Mesothelial cell of epicardium (in vitro differentiated cells): Measurements from ENCODE around the gene PIM3. TPM values are rescaled to one million over a fixed set of nuclear protein-coding genes. Genes with fewer than 3 reads are reported as not detected.

ENCODE experiments used
- DNase-seq, 2 experiments: peaks; one replicate each; pipeline ENCODE4 v3.0.0; 2021; ENCODE audit warnings: low spot score in 2 of 2; ENCODE audit not compliant: unreplicated experiment in 2 of 2
- H3K27ac Mint-ChIP-seq: 2 replicates; pipeline ENCODE4 v1.8.0; 2021; ENCODE audit warnings: mixed read lengths
- H3K27me3 Mint-ChIP-seq: 2 replicates; pipeline ENCODE4 v1.8.0; 2021; ENCODE audit warnings: low read depth, mixed read lengths
- H3K36me3 Mint-ChIP-seq: 2 replicates; pipeline ENCODE4 v1.8.0; 2021; ENCODE audit warnings: mixed read lengths
- H3K4me1 Mint-ChIP-seq: 2 replicates; pipeline ENCODE4 v1.8.0; 2021; ENCODE audit warnings: mixed read lengths
- H3K4me3 Mint-ChIP-seq: 2 replicates; pipeline ENCODE4 v1.8.0; 2021; ENCODE audit warnings: mild to moderate bottlenecking, moderate library complexity, mixed read lengths
- H3K9me3 Mint-ChIP-seq: 2 replicates; pipeline ENCODE4 v1.8.0; 2021; ENCODE audit warnings: mixed read lengths
- CTCF ChIP-seq: fragments of 200-600 bp; sonication (generic); IDR thresholded peaks from one replicate; pipeline ENCODE4 v1.5.0; 2021; ENCODE audit warnings: antibody characterized with exemption; ENCODE audit not compliant: unreplicated experiment
- total RNA-seq: library from RNA; stranded (reverse); gene quantifications from 3 replicates; pipeline ENCODE4 v1.2.1, GENCODE V29; 2021

Gene PIM3
- total RNA-seq, 1 donor from 2014 or later: 59.8 TPM

- Mint-ChIP-seq H3K36me3 (peaks cover 3% of the 10 kb centered on the region), H3K4me3 (peak overlapping the region; percentile 65), H3K27ac (peak overlapping the region; percentile 88), H3K27me3 (no peaks in the 10 kb centered on the region), H3K4me1 (peaks cover 18% of the 10 kb centered on the region), H3K9me3 (no peaks in the 10 kb centered on the region)
- no peak for TF ChIP-seq CTCF
- DNase-seq: peak in 1 of 2 experiments; percentile 40
Observed at GRCh38 chr22:49962751-49963646, 2.4 kb downstream of the PIM3 start.

DNA sequence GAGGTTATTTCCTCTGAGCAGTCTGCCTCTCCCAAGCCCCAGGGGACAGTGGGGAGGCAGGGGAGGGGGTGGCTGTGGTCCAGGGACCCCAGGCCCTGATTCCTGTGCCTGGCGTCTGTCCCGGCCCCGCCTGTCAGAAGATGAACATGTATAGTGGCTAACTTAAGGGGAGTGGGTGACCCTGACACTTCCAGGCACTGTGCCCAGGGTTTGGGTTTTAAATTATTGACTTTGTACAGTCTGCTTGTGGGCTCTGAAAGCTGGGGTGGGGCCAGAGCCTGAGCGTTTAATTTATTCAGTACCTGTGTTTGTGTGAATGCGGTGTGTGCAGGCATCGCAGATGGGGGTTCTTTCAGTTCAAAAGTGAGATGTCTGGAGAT lies 3.1 kb downstream of the PIM3 start:
- no peak for TF ChIP-seq CTCF
- H3K4me3 Mint-ChIP-seq: peak overlapping the region; percentile 65
- H3K9me3 Mint-ChIP-seq: no peaks in the 10 kb centered on the region
- DNase-seq: peak in 1 of 2 experiments; percentile 25
- H3K27ac Mint-ChIP-seq: peak overlapping the region; percentile 67
- H3K36me3 Mint-ChIP-seq: peaks cover 3% of the 10 kb centered on the region
- no peaks in the 10 kb centered on the region for H3K27me3 Mint-ChIP-seq
- peaks cover 18% of the 10 kb centered on the region for H3K4me1 Mint-ChIP-seq

DNA sequence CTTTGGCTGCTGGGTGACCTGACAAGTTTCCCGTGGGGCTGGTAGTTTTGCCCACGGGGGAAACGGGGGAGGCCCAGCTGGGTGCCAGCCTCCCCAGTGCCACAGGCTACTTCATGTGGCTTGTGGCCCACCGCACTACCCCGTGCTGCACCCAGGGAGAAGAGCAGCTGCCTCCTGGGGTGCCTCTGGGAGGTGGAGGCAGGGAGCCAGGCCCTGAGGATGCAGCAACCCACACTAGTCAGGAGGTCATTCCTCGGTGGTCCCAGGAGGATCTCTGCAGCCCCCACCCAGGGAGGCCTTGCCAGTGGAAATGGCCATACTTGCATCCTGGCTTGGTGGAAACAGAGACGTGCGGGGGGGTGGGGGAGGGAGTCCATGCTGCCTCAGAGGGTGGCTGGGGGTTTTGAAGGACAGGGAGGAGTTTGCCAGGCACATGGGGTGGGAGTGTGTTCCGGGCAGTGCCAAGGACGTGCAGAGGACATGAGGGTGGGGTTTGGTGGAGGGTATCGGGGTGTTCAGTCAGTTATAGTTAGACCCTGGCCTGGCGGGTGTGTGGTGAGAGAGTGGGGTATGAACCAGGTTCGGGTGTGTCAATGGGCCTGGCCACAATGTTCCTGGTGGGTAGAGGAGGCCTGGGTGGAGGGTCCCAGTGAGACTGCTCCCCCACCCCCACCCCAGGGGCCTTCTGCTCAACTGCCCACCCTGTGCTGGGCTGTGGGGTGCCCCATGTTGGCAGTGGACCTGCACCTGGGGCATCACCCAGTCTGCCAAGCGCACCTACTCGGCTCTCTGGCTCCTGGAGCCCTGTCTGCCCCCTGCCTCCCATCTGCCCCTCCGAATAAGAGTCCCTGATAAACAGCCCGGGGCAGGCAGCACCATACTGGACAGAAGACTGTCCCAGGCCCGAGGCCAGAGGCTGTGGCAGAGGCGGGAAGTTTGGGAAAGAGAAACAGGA lies 3.8 kb downstream of the PIM3 start:
- H3K4me1 Mint-ChIP-seq: peaks cover 12% of the 10 kb centered on the region
- H3K4me3 Mint-ChIP-seq: peak overlapping the region; percentile 65
- no peaks in the 10 kb centered on the region for H3K9me3 Mint-ChIP-seq
- peaks cover 3% of the 10 kb centered on the region for H3K36me3 Mint-ChIP-seq
- DNase-seq: peak in 1 of 2 experiments; percentile 38
- no peaks in the 10 kb centered on the region for H3K27me3 Mint-ChIP-seq
- no peak for TF ChIP-seq CTCF
- H3K27ac Mint-ChIP-seq: peak overlapping the region; percentile 47

DNA sequence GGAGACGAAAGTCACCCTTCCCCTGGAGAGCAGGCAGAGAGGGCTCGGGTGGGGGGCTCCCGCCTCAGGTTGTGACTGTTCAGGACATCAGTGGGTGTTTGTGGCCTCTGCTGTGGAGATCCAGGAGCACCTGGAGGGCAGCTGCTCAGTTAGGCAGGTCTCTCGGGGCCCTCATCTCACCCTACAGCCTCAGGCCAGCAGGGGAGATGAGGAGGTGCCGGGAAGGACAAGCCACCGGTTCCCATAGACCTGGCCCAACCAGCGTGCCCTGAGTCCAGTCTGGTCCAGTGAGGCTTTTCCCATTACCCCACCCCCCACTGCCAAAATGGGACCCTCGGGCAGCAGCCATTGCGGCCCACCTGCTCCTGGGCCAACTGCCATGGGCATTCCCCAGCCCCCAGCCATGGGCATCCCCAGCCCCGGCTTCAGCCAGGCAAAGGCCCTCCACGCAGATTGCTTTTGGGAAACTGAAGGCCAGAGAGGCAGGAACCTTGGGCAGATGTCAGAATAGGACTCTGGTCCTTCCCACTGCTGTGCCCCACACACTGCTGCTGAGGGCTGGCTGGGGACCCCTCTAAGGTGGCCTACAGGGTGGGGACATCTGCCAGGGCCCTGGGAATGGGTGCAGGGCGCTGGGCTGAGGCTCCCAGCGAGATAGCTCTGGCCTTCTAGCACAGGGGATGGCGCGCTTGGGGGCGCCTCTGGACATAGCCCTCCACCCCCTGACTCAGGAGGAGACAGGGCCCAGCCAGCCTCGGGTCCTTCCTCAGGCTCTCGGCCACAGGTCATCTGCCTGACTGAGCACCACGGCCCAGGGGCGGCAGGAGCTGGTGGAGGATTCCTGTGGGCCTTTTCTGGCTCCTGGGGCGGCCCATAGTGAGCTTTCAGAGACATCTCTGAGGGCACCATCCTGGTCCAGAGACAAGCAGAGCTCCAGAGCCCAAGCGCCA lies 4.8 kb downstream of the PIM3 start:
- TF ChIP-seq CTCF: no peak
- Mint-ChIP-seq H3K4me3 (no peak overlapping the region), H3K9me3 (no peaks in the 10 kb centered on the region), H3K4me1 (peaks cover 12% of the 10 kb centered on the region), H3K36me3 (peaks cover 3% of the 10 kb centered on the region), H3K27ac (peak overlapping the region; percentile 47), H3K27me3 (peaks cover under 1% of the 10 kb centered on the region)
- DNase-seq: no peak
